ENCODE data around the gene SLFN12.

GRCh38 chr17:35448214-35448898, 16.1 kb upstream of the SLFN12 start, which contains the start of gene SLFN13:
- TF ChIP-seq BHLHE40 (IDR thresholded peaks at IDR 0.05; ENCODE audit: low read depth, low read length) (no peak), CHD4 (IDR thresholded peaks at IDR 0.05; ENCODE audit: borderline replicate concordance) (no peak), ZC3H11A (IDR thresholded peaks at IDR 0.05) (no peak), EP300 (IDR thresholded peaks at IDR 0.05) (no peak), NPAS2 (CRISPR knock-in tag; IDR thresholded peaks at IDR 0.05; ENCODE audit: borderline replicate concordance) (no peak), POLR2A (IDR thresholded peaks at IDR 0.05; ENCODE audit: low read length) (0 out of 2 replicates have a peak, but pooled peaks have one; percentile 16), MYC (IDR thresholded peaks at IDR 0.05; ENCODE audit: borderline replicate concordance, low read length) (no peak)
- TF ChIP-seq, protein P1, sequence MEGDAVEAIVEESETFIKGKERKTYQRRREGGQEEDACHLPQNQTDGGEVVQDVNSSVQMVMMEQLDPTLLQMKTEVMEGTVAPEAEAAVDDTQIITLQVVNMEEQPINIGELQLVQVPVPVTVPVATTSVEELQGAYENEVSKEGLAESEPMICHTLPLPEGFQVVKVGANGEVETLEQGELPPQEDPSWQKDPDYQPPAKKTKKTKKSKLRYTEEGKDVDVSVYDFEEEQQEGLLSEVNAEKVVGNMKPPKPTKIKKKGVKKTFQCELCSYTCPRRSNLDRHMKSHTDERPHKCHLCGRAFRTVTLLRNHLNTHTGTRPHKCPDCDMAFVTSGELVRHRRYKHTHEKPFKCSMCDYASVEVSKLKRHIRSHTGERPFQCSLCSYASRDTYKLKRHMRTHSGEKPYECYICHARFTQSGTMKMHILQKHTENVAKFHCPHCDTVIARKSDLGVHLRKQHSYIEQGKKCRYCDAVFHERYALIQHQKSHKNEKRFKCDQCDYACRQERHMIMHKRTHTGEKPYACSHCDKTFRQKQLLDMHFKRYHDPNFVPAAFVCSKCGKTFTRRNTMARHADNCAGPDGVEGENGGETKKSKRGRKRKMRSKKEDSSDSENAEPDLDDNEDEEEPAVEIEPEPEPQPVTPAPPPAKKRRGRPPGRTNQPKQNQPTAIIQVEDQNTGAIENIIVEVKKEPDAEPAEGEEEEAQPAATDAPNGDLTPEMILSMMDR (IDR thresholded peaks at IDR 0.05) = no peak
- TF ChIP-seq, protein P2, sequence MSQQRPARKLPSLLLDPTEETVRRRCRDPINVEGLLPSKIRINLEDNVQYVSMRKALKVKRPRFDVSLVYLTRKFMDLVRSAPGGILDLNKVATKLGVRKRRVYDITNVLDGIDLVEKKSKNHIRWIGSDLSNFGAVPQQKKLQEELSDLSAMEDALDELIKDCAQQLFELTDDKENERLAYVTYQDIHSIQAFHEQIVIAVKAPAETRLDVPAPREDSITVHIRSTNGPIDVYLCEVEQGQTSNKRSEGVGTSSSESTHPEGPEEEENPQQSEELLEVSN (IDR thresholded peaks at IDR 0.05; ENCODE audit: borderline replicate concordance, low read depth) = no peak; the same call in 1 of the 2 replicates
